Endothelial cell of umbilical vein (primary cell): ENCODE measurements around the gene FAM168A. TPM values are rescaled to one million over a fixed set of nuclear protein-coding genes. Genes with fewer than 3 reads are reported as not detected.

Experiments used
- BruUV-seq: library from RNA; stranded (reverse); fragments of 400-500 nt; replicated peaks from 2 replicates; lab custom pipeline; 2021; lab: Mats Ljungman, UMichigan
- CTCF ChIA-PET: fragments of 300-600, 350-600 bp; sonication (Branson Sonifier 250); formaldehyde crosslinking; loops from one replicate; lab custom pipeline; 2021; ENCODE audit warnings: antibody characterized with exemption, inconsistent platforms; lab: Charles Lee
- POLR2A ChIA-PET: fragments of 300-600, 350-600 bp; sonication (Branson Sonifier 250); formaldehyde crosslinking; loops from one replicate; lab custom pipeline; 2021; ENCODE audit warnings: antibody characterized with exemption, inconsistent platforms; lab: Charles Lee
- DNase-seq: peaks from one replicate; pipeline ENCODE4 v3.0.0-alpha.2; 2011; ENCODE audit warnings: low read depth, low spot score
- FAIRE-seq: peaks from 2 replicates; lab custom pipeline; 2011; peaks lifted over from hg19 to GRCh38; lab: Jason Lieb, UNC
- H2AFZ ChIP-seq: 2 replicates; pipeline ENCODE4 v1.6.0; 2012; ENCODE audit warnings: low read depth, low read length, control low read depth, inconsistent platforms
- H3K27ac ChIP-seq: 2 replicates; pipeline ENCODE4 v1.5.1; 2011; ENCODE audit warnings: low read depth, mild to moderate bottlenecking, control low read depth, low read length, moderate library complexity; ENCODE audit not compliant: insufficient read depth
- H3K27me3 ChIP-seq, 2 experiments: 2 replicates each; pipeline versions ENCODE4 v1.6.0 to v1.6.1; 2011; ENCODE audit warnings: low read length in 2 of 2, mixed read lengths in 1 of 2; ENCODE audit not compliant: control insufficient read depth in 2 of 2, insufficient read depth in 2 of 2
- H3K36me3 ChIP-seq, 2 experiments: 2 replicates in 1 of 2; 3 replicates in 1 of 2; pipeline ENCODE4 v1.5.1; 2011; ENCODE audit warnings: low read length in 2 of 2, mild to moderate bottlenecking in 1 of 2, moderate library complexity in 1 of 2; ENCODE audit not compliant: control insufficient read depth in 2 of 2, insufficient read depth in 2 of 2; ENCODE audit errors: extremely low read depth in 1 of 2
- H3K4me1 ChIP-seq: 3 replicates; pipeline ENCODE4 v1.5.1; 2011; ENCODE audit warnings: mild to moderate bottlenecking, low read length; ENCODE audit not compliant: control insufficient read depth, insufficient read depth; ENCODE audit errors: extremely low read depth
- H3K4me2 ChIP-seq: 2 replicates; pipeline ENCODE4 v1.6.1; 2011; ENCODE audit warnings: low read length, control low read depth, mixed read lengths; ENCODE audit not compliant: insufficient read depth
- H3K4me3 ChIP-seq, 3 experiments: fragments of 200-600 bp in 1 of 3; sonication (generic), shearing (Covaris generic) in 1 of 3; replicated peaks in 1 of 3; 2 replicates each; pipeline ENCODE4 v1.5.1; 2011 to 2016; ENCODE audit warnings: control low read depth in 3 of 3, low read length in 3 of 3, mild to moderate bottlenecking in 2 of 3, inconsistent platforms in 1 of 3, low read depth in 1 of 3, moderate library complexity in 1 of 3; ENCODE audit not compliant: insufficient read depth in 1 of 3
- H3K79me2 ChIP-seq: 2 replicates; pipeline ENCODE4 v1.6.0; 2012; ENCODE audit warnings: low read length, inconsistent platforms; ENCODE audit not compliant: control insufficient read depth, insufficient read depth
- H3K9ac ChIP-seq: replicated peaks from 2 replicates; pipeline ENCODE3; 2011; ENCODE audit warnings: low read length, control low read depth; ENCODE audit not compliant: insufficient read depth; ENCODE audit errors: extremely low read depth
- H3K9me1 ChIP-seq: replicated peaks from 3 replicates; pipeline ENCODE4 v1.6.0; 2011; ENCODE audit warnings: mild to moderate bottlenecking, low read length; ENCODE audit not compliant: control insufficient read depth, insufficient read depth; ENCODE audit errors: extremely low read depth
- H3K9me3 ChIP-seq: replicated peaks from 2 replicates; pipeline ENCODE4 v1.5.1; 2012; ENCODE audit warnings: low read length, inconsistent platforms; ENCODE audit not compliant: control insufficient read depth, insufficient read depth
- H4K20me1 ChIP-seq: replicated peaks from 2 replicates; pipeline ENCODE3; 2011; ENCODE audit warnings: mild to moderate bottlenecking, low read length; ENCODE audit not compliant: control insufficient read depth, insufficient read depth; ENCODE audit errors: extremely low read depth
- EZH2 ChIP-seq: IDR thresholded peaks from 2 replicates; pipeline ENCODE4 v1.6.1; 2012; ENCODE audit warnings: borderline replicate concordance, low read depth, mild to moderate bottlenecking, moderate library complexity, low read length, inconsistent platforms; ENCODE audit not compliant: severe bottlenecking
- FOS ChIP-seq: IDR thresholded peaks from 2 replicates; pipeline ENCODE4 v1.6.1; 2011; ENCODE audit warnings: mild to moderate bottlenecking, low read length, moderate library complexity, borderline replicate concordance; ENCODE audit not compliant: insufficient read depth
- GATA2 ChIP-seq: IDR thresholded peaks from 2 replicates; pipeline ENCODE4 v1.7.0; 2011; ENCODE audit warnings: low read depth, mild to moderate bottlenecking, moderate library complexity, mixed read lengths, low read length; ENCODE audit not compliant: insufficient read length, insufficient read depth
- JUN ChIP-seq: IDR thresholded peaks from 2 replicates; pipeline ENCODE4 v1.6.1; 2011; ENCODE audit warnings: borderline replicate concordance, low read depth; ENCODE audit not compliant: insufficient read length, insufficient read depth
- MAX ChIP-seq: IDR thresholded peaks from 2 replicates; pipeline ENCODE4 v1.6.1; 2011; ENCODE audit not compliant: insufficient read depth, insufficient read length
- MYC ChIP-seq: IDR thresholded peaks from one replicate; pipeline ENCODE4 v1.6.1; 2011; ENCODE audit warnings: mild to moderate bottlenecking, low read depth, low read length
- POLR2A ChIP-seq: IDR thresholded peaks from 2 replicates; pipeline ENCODE4 v1.6.1; 2012; ENCODE audit warnings: low read depth, mild to moderate bottlenecking, control low read depth, low read length
- POLR2AphosphoS5 ChIP-seq: IDR thresholded peaks from 2 replicates; pipeline ENCODE4 v1.6.1; 2012; ENCODE audit warnings: low read depth, mild to moderate bottlenecking, control low read depth, low read length, moderate library complexity; ENCODE audit not compliant: insufficient read depth
- dilution Hi-C: fragments of 300-500 bp; cut with MboI; formaldehyde crosslinking; loops from one replicate; pipeline ENCODE4 v1.15.0; 2019; ENCODE audit warnings: low sequenced_read_pairs; ENCODE audit not compliant: extremely low pct_ligation_motif_present
- intact Hi-C: fragments of 100-400 bp; cut with micrococcal nuclease; formaldehyde crosslinking; loops from one replicate; pipeline ENCODE4 v1.10.0; 2022
- polyA plus RNA-seq, 4 experiments: library from polyadenylated mRNA; depleted of rRNA in 3 of 4; stranded (reverse) in 3 of 4; unstranded in 1 of 4; fragments of >200 nt; gene quantifications; 2 replicates each; pipeline versions ENCODE4 v1.2.1 to v1.2.3, GENCODE V29; 2011 to 2012; ENCODE audit warnings: missing spikeins in 1 of 4
- total RNA-seq: library from RNA; stranded (reverse); gene quantifications from 2 replicates; pipeline ENCODE4 v1.2.3, GENCODE V29; 2021
- TF ChIP-seq, protein P1 (sequence below), 2 donors: IDR thresholded peaks; 1 replicate in 1 of 2; 2 replicates in 1 of 2; pipeline ENCODE4 v1.5.1; 2011; ENCODE audit warnings: low read length in 2 of 2, mild to moderate bottlenecking in 2 of 2, moderate library complexity in 2 of 2, control low read depth in 1 of 2, inconsistent platforms in 1 of 2, low read depth in 1 of 2; ENCODE audit not compliant: insufficient read depth in 1 of 2; ENCODE audit errors: extremely low read depth in 1 of 2

Gene FAM168A
- total and polyA plus RNA-seq, 2 donors (not counting 3 experiments of a cell fraction or from before 2014, with no cell fraction given) = 17.0 to 20.5 TPM

DNA sequence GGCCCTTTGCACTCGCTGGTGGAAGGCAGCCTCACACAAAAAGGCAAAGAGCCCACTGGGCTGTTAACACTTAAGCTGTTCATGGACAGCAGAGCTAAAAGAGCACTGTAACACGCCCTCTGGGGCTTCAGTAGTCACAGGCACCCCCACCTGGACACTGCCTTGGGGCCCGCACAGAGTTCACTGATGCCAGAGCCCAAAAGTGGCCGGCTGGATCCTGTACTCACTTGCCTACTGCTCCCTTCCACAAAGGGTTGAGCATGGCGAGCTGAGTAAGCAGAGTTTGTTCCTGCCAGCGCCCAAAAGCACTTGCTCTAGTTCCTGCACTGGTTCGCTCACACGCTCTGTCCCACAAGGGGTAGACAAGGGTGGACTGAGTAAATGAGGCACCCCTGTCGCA, 142.9 kb downstream of the FAM168A start:
- Histone ChIP-seq H3K27ac (no peak overlapping the region), H3K36me3 (no peaks in the 10 kb centered on the region), H3K27me3 (no peaks in the 10 kb centered on the region), H3K9me1 (no peaks in the 10 kb centered on the region), H3K4me3 (no peak overlapping the region), H2AFZ (no peak overlapping the region), H3K9ac (no peak overlapping the region), H3K4me1 (no peaks in the 10 kb centered on the region), H3K4me2 (no peak overlapping the region), H3K9me3 (no peaks in the 10 kb centered on the region), H3K79me2 (no peaks in the 10 kb centered on the region), H4K20me1 (no peaks in the 10 kb centered on the region)
- ChIA-PET POLR2A (no interaction called here), CTCF (no interaction called here)
- dilution Hi-C loops = no loop called here
- no TSS peak for BruUV-seq
- DNase-seq = no peak
- no peak for FAIRE-seq
- TF ChIP-seq MYC (no peak), JUN (no peak), MAX (no peak), POLR2A (no peak), FOS (no peak), EZH2 (no peak), GATA2 (no peak), POLR2AphosphoS5 (no peak)
- TF ChIP-seq, protein P1, sequence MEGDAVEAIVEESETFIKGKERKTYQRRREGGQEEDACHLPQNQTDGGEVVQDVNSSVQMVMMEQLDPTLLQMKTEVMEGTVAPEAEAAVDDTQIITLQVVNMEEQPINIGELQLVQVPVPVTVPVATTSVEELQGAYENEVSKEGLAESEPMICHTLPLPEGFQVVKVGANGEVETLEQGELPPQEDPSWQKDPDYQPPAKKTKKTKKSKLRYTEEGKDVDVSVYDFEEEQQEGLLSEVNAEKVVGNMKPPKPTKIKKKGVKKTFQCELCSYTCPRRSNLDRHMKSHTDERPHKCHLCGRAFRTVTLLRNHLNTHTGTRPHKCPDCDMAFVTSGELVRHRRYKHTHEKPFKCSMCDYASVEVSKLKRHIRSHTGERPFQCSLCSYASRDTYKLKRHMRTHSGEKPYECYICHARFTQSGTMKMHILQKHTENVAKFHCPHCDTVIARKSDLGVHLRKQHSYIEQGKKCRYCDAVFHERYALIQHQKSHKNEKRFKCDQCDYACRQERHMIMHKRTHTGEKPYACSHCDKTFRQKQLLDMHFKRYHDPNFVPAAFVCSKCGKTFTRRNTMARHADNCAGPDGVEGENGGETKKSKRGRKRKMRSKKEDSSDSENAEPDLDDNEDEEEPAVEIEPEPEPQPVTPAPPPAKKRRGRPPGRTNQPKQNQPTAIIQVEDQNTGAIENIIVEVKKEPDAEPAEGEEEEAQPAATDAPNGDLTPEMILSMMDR (IDR thresholded peaks at IDR 0.05; ENCODE audit: extremely low read depth in 1 of 2, insufficient read depth in 1 of 2, low read depth in 1 of 2, low read length in 2 of 2) = no peak
- intact Hi-C loops = no loop called here
